GM12875 (cell line): ENCODE results near the gene ATP13A4.

ENCODE experiments used
- H3K4me3 ChIP-seq: one replicate; pipeline ENCODE4 v1.5.1; 2011; ENCODE audit warnings: low read depth, low read length, control low read depth
- CTCF ChIP-seq: IDR thresholded peaks from 2 replicates; pipeline ENCODE4 v1.5.1; 2011; ENCODE audit warnings: low read depth, mild to moderate bottlenecking, control low read depth, inconsistent platforms, low read length, moderate library complexity, borderline replicate concordance; ENCODE audit not compliant: insufficient read depth

Gene ATP13A4

GRCh38 chr3:193407112-193407511 is 147.6 kb downstream of the ATP13A4 start:
- no peak for TF ChIP-seq CTCF
- H3K4me3 ChIP-seq: no peak overlapping the region

GRCh38 chr3:193403307-193403706 is 151.4 kb downstream of the ATP13A4 start:
- no peak for TF ChIP-seq CTCF
- H3K4me3 ChIP-seq: no peak overlapping the region

- no peak overlapping the region for H3K4me3 ChIP-seq
- no peak for TF ChIP-seq CTCF
These were observed 154.4 kb downstream of the ATP13A4 start for GRCh38 chr3:193400304-193400703.

GRCh38 chr3:193396451-193397244 is 158.0 kb downstream of the ATP13A4 start:
- TF ChIP-seq CTCF: no peak
- no peak overlapping the region for H3K4me3 ChIP-seq

- H3K4me3 ChIP-seq: no peak overlapping the region
- TF ChIP-seq CTCF: no peak
These were observed 162.8 kb downstream of the ATP13A4 start for GRCh38 chr3:193391902-193392301.

- no peak overlapping the region for H3K4me3 ChIP-seq
- TF ChIP-seq CTCF: no peak
These were observed 165.4 kb downstream of the ATP13A4 start for GRCh38 chr3:193389335-193389734.

- TF ChIP-seq CTCF: no peak
- H3K4me3 ChIP-seq: no peak overlapping the region
These were observed 166.3 kb downstream of the ATP13A4 start for GRCh38 chr3:193388361-193388760.
